OCI-LY1 (cell line): Measurements from ENCODE around the gene ADAM11.

Experiments
- CTCF ChIP-seq: fragments of 200-600 bp; sonication (generic), shearing (Covaris generic); IDR thresholded peaks from 2 replicates; pipeline ENCODE4 v1.5.1; 2017; ENCODE audit warnings: mild to moderate bottlenecking, antibody characterized with exemption, low read length, moderate library complexity, mixed read lengths
- EZH2 ChIP-seq: fragments of 200-600 bp; sonication (generic), shearing (Covaris generic); IDR thresholded peaks from 2 replicates; pipeline ENCODE4 v1.8.0; 2017; ENCODE audit warnings: borderline replicate concordance, mixed run types, mild to moderate bottlenecking, antibody characterized with exemption, low read length, moderate library complexity, mixed read lengths

DNA sequence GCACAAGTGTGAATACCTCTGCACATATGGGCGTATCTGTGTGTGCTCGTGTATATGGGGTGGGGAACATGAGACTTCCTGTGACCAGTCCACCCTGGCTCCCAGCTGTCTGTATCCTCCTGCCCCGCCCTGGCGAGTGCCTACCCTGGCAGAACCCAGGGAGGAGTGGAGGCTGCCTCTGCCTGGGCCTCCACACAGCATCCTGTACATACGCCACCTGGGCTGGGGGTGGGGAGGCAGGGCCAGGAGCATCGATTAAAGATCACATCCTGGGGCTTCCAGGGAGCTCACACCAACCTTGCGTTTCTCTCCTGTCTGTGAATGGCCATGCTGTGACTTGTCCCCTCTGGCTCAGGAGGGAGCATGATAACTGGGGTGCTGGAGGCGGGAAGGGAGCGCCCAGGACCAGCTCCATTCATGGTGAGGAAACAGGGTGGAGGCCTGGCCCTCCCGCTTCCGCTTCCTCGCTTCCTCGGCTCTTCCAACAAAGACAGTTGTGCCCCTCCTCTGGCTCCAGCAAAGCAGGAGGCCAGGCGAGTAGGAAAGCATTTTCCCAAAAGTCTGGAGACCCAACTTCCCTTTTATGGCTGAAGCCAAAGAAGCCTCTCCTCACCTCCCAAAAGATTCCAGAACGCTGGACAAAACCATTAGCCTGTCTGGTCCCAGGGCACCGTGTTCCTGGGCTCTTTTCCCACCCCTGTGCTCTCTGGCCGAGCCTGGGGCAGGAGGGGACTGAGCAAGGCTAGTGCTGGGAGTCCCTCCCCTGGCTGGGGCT lies 22.9 kb downstream of the ADAM11 start:
- TF ChIP-seq EZH2 (no peak), CTCF (no peak)
